Mucosa of descending colon (tissue), 3 donors: ENCODE measurements around the gene PRR5L. TPM values are rescaled to one million over a fixed set of nuclear protein-coding genes. Genes with fewer than 3 reads are reported as not detected.
A peak's percentile ranks its signal among the peaks of the same experiment; 100 is the strongest.

Experiments used
- ATAC-seq: fragments of 200-7000 bp; cut with Tn5 transposase; one replicate; pipeline ENCODE4 v1.9.1; 2020; ENCODE audit warnings: mild to moderate bottlenecking, moderate library complexity
- DNase-seq, 3 donors: peaks; one replicate each; pipeline ENCODE4 v3.0.0-alpha.2; 2020
- H3K36me3 ChIP-seq: fragments of 200-600 bp; one replicate; pipeline ENCODE4 v1.8.0; 2021; ENCODE audit warnings: low read depth, mild to moderate bottlenecking
- H3K4me1 ChIP-seq: fragments of 200-600 bp; one replicate; pipeline ENCODE4 v1.8.0; 2021; ENCODE audit warnings: low read depth, mild to moderate bottlenecking
- H3K4me3 ChIP-seq: fragments of 200-600 bp; one replicate; pipeline ENCODE4 v1.8.0; 2021; ENCODE audit warnings: mild to moderate bottlenecking
- H3K9me3 ChIP-seq: fragments of 200-600 bp; one replicate; pipeline ENCODE4 v1.8.0; 2021; ENCODE audit warnings: mild to moderate bottlenecking
- intact Hi-C, 2 donors: fragments of 100-400 bp; cut with DNase I in 1 of 2; cut with micrococcal nuclease in 1 of 2; formaldehyde crosslinking; loops; one replicate each; pipeline versions ENCODE4 v1.11.0 to v1.11.1; 2022; cut with DNase I, micrococcal nuclease
- total RNA-seq, 3 donors: library from RNA; stranded (reverse); fragmentation: NEBNext Ultra II Directional in 2 of 3; extraction: Animal tissue kit (Norgen Biotek cat#: 25700) in 2 of 3; gene quantifications; one replicate each; pipeline versions ENCODE4 v1.2.1 to v1.2.4, GENCODE V29; 2021 to 2023
- TF ChIP-seq, protein P1 (sequence below): fragments of 200-600 bp; IDR thresholded peaks from one replicate; pipeline ENCODE4 v1.8.0; 2022; ENCODE audit warnings: antibody characterized with exemption, mild to moderate bottlenecking
- donor health status: DM: no; HTN: no; CAD: no; lungs with moderate emphysema.
- donor health status: DM: no; HTN: no; CAD: no.
- donor health status: DM: no; HTN: yes; CAD: no.

PRR5L gene
- total RNA-seq, 3 donors from 2014 or later, result 138 to 250 (median 203) TPM

DNA sequence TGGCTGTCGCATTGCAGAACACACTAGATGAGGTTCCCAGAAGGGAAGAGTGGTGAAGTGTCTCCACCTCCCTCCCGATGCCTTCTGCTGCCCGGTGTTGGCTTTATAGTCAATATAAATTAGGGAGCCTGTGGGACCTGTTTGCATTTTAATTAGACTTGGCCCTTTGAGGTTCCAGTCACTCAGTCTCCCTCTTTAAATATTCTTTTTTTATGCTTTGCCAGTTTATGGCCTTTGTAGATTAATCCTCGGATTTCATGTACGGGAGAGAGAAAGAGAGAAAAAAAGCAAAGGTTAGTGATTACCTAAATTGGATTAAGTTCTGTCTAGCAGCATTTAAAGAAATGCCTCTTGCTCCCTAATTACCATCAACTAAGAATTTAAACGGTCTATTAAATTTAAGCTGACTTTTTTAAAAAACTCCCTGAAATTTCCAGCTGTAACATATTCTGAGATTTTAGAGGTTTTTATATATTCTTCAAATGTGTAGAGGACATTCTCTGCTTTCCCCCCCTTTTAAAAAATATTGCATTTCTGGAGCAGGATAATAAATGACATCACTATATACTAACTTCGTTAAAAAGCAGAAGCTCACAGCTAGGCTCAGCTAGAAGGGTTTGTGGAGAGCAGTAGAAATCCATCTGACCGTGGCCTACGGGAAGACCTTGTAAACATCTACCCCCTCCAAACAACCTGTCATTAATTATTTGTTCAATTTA lies 84.4 kb downstream of the PRR5L start:
- Histone ChIP-seq H3K36me3 (no peaks in the 10 kb centered on the region), H3K9me3 (no peaks in the 10 kb centered on the region), H3K4me1 (peaks cover 9% of the 10 kb centered on the region), H3K4me3 (no peak overlapping the region)
- DNase-seq, result no peak
- TF ChIP-seq, protein P1, sequence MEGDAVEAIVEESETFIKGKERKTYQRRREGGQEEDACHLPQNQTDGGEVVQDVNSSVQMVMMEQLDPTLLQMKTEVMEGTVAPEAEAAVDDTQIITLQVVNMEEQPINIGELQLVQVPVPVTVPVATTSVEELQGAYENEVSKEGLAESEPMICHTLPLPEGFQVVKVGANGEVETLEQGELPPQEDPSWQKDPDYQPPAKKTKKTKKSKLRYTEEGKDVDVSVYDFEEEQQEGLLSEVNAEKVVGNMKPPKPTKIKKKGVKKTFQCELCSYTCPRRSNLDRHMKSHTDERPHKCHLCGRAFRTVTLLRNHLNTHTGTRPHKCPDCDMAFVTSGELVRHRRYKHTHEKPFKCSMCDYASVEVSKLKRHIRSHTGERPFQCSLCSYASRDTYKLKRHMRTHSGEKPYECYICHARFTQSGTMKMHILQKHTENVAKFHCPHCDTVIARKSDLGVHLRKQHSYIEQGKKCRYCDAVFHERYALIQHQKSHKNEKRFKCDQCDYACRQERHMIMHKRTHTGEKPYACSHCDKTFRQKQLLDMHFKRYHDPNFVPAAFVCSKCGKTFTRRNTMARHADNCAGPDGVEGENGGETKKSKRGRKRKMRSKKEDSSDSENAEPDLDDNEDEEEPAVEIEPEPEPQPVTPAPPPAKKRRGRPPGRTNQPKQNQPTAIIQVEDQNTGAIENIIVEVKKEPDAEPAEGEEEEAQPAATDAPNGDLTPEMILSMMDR, result no peak
- ATAC-seq, result no peak
- intact Hi-C loops, result no loop called here

DNA sequence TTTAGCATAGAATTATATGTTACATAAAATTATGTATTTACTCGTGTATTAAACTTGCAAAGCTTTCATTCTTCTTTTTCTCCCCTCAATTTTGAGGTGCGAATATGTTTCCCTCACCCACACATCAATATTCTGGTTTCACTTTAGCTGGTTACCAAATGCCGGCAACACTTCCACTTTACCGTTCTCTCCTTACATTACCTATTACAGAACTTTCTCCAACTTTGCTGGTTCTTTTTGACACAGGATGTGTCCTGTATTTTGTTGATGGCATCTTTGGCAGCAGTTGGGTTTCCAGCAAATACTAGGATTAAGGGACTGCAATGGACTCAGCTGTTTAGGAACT lies 84.9 kb downstream of the PRR5L start:
- DNase-seq (no peak), ATAC-seq (no peak)
- Histone ChIP-seq H3K9me3 (no peaks in the 10 kb centered on the region), H3K4me3 (no peak overlapping the region), H3K4me1 (peaks cover 11% of the 10 kb centered on the region), H3K36me3 (no peaks in the 10 kb centered on the region)
- TF ChIP-seq, protein P1, result no peak
- intact Hi-C loops, result no loop called here

DNA sequence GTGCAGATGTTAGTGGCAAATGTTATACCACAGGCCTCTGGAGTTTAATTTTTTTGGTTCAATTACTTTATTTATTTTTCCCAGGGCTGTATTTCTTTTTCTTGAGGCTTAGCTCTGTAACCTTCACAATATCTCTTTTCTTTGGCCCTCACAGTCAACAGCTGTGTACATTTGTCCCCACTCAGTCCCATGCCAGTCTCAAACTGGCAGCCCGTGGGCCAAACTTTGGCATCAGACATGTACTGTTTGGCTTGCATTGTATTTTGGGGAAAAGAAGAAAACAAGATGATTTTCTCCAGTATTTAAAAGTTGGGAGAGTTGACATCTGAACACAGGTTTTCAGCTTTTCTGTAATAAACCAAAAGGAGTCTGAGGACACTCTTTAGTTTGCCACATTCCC lies 87.1 kb downstream of the PRR5L start:
- intact Hi-C loops, result no loop called here

DNA sequence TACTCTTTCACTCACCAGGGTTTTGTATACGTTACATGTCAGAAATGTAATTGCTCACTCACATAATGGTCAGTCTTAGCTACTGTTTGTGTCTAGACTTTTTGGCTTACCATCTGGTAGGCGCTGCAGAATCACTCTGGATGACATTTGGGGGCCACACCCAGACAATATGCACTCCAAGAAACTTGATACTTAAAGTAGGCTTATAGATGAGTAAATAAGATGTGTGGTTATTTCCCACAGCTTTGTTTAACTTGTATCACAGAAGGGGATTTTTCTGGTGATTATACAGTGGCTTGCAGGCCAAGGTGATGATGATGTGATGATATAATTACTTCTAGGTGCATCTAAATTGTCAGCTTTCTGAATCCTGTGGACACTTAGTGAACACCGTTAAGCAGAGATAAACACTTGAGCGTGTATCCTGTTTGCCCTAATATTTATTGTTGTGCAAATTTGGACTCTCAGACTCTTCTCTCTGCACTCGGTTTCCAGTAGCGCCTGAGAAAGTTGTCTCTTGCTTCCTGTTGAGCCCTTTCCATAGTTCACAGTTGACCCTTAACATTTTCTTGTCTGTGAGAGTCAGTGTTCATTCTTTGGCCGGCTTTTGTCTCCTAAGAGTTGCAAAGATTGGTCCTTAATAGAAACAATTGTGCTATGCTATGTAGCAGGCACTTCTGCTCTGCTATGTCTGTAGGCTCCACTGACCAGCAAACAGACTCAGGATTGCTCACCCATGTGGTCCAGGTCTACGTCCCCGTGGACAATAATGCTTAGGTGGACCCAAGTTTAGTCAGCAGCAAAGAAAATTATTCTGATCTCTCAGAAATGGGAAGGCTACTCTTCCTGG lies 89.3 kb downstream of the PRR5L start:
- ATAC-seq, result peak; percentile 40
- peaks cover 8% of the 10 kb centered on the region for H3K4me1 ChIP-seq
- H3K36me3 ChIP-seq, result no peaks in the 10 kb centered on the region
- no peak overlapping the region for H3K4me3 ChIP-seq
- H3K9me3 ChIP-seq, result no peaks in the 10 kb centered on the region
- TF ChIP-seq, protein P1, result no peak
- DNase-seq, result peak in 1 of 3 donors; percentile 24
- intact Hi-C loops, result no loop called here

More for the DNA sequence above, 87.1 kb downstream of the PRR5L start:
- peaks cover 11% of the 10 kb centered on the region for H3K4me1 ChIP-seq
- TF ChIP-seq, protein P1, result no peak
- no peaks in the 10 kb centered on the region for H3K9me3 ChIP-seq
- no peak for DNase-seq
- ATAC-seq, result no peak
- H3K36me3 ChIP-seq, result no peaks in the 10 kb centered on the region
- H3K4me3 ChIP-seq, result no peak overlapping the region

DNA sequence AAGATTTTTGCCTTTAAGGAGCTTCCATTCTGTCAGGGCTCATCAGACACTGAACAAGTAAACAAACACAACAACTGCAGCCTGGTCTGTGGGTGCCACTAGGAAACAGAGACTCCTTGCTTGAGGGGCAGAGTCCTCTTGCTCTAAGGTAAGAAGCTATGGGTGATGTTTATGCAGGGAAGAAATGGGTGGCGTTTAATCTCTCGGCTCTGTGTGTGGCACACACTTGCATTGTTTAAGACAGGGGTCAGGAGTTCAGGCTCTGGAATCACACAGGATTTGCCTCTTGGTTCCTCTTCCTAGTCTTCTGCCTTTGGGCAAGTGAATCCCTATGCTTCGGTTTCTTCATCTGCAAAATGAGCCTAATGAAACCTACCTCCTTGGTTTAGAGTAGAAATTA lies 90.3 kb downstream of the PRR5L start:
- H3K36me3 ChIP-seq, result no peaks in the 10 kb centered on the region
- intact Hi-C loops, result no loop called here
- DNase-seq, result no peak
- TF ChIP-seq, protein P1, result no peak
- H3K4me1 ChIP-seq, result peaks cover 6% of the 10 kb centered on the region
- no peaks in the 10 kb centered on the region for H3K9me3 ChIP-seq
- no peak for ATAC-seq
- H3K4me3 ChIP-seq, result no peak overlapping the region
